HG02678 (cell line): Measurements from ENCODE around the gene ACSF3.
"Not testable (repeated sequence)": the region's sequence is repeated elsewhere in the genome, so short reads cannot be mapped to it uniquely, and the experiment has no call there.

ENCODE experiments used
- ATAC-seq: cut with Tn5 transposase; IDR thresholded peaks from one replicate; pipeline ENCODE4 v1.9.1; 2021; ENCODE audit warnings: mild to moderate bottlenecking, moderate library complexity; ENCODE audit not compliant: unreplicated experiment

Gene ACSF3

DNA sequence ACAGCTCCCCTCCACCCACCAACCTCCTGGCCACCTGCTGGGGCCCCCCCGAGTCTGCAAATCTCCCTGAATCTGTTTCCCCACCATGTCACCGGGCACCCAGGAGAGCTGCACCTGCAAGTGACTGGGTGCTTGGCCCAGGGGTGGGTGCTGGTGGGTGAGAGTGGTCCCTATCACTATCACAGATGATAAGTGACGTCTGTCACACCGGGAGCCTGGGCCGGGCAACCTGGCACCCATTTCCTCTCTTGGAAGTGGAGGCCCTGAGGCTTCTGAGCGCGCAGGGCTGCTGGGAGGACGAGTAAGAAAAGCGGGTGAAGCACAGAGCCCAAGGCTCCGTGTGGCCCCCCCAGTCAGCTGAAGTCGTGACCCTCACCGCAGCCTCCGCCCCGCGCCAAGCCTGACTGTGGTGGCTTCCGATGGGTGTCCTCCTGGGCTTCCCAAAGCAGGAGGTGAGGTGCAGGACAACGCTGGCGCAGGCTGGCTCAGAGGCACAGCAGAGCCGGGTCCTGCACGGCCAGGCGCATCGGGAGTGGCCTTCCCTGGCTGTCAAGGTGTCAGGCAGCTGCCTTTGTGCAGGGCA is 21.0 kb upstream of the ACSF3 start:
- ATAC-seq, result no peak

GRCh38 chr16:89073346-89074071 is 20.1 kb upstream of the ACSF3 start:
- ATAC-seq, result no peak

GRCh38 chr16:89074072-89074674 is 19.5 kb upstream of the ACSF3 start:
- not testable (repeated sequence) for ATAC-seq

DNA sequence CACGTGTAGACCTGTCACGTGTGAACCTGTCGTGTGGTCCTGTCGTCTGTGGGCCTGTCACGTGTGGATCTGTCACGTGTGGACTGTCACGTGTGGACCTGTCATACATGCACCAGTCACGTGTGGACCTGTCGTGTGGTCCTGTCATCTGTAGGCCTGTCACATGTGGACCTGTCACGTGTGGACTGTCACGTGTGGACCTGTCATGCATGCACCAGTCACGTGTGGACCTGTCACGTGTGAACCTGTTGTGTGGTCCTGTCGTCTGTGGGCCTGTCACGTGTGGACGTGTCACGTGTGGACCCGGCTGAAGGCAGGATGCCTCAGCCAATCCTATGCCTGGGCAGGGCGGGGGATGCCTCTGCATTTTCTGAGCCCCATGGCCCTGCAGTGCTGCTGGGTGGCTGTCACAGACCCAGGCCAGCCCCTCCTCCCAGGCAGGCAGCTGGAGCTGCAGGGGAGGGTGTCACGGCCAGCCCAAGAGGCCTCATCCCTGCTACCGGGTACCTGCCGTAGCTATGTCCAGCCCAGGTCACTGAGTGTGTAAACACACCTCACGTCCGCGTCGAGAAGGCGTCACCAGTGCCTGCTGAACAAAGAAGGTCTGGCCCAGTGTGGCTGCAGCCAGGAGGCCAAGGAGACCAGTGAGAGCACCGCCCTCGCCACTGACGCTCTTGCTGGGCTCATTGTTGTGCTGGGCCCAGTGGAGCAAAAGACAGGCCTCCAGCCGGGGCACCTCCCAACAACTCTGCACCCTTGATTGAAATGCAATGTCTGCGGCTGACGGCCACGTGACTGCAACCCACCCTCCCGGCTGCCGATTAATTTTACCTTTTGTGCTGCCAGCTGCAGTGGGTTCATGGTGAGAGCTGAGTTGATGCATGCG is 18.6 kb upstream of the ACSF3 start:
- no peak for ATAC-seq

GRCh38 chr16:89076159-89076558 is 17.5 kb upstream of the ACSF3 start:
- ATAC-seq, result no peak

- ATAC-seq, result no peak
These were observed 16.6 kb upstream of the ACSF3 start for GRCh38 chr16:89077076-89077475.

- ATAC-seq, result no peak
These were observed 15.5 kb upstream of the ACSF3 start for GRCh38 chr16:89078172-89078571.

DNA sequence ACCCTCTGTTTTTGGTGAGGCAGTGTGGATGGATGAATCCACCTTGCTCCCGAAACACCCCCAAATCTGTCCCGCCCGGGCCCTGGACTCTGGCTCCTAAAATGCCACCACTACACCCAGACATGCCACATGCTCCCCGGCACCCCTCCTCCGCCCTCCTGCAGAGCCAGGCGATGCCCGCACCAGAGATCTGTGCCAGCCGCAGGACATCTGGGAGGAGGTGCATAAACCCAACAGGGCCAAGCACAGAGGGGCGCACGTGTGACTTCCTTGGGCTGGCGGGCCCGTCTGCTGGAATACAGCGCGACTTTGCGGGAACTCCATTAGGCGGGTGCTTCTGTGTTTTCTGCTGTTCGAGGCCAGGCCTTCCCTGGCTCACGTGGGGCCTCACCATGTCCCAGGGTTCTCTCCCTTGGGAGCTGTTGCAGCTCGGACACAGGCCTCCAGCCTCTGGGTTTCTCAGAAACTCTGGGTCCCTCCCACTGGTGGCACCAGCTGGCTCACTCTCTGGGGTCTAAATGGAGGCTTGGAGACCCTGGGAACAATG is 14.1 kb upstream of the ACSF3 start:
- ATAC-seq, result no peak

GRCh38 chr16:89080196-89080853 is 13.3 kb upstream of the ACSF3 start:
- no peak for ATAC-seq

- ATAC-seq, result no peak
These were observed 12.1 kb upstream of the ACSF3 start for GRCh38 chr16:89081556-89081955.

- ATAC-seq, result no peak
These were observed 9.2 kb upstream of the ACSF3 start for GRCh38 chr16:89084411-89084810.

DNA sequence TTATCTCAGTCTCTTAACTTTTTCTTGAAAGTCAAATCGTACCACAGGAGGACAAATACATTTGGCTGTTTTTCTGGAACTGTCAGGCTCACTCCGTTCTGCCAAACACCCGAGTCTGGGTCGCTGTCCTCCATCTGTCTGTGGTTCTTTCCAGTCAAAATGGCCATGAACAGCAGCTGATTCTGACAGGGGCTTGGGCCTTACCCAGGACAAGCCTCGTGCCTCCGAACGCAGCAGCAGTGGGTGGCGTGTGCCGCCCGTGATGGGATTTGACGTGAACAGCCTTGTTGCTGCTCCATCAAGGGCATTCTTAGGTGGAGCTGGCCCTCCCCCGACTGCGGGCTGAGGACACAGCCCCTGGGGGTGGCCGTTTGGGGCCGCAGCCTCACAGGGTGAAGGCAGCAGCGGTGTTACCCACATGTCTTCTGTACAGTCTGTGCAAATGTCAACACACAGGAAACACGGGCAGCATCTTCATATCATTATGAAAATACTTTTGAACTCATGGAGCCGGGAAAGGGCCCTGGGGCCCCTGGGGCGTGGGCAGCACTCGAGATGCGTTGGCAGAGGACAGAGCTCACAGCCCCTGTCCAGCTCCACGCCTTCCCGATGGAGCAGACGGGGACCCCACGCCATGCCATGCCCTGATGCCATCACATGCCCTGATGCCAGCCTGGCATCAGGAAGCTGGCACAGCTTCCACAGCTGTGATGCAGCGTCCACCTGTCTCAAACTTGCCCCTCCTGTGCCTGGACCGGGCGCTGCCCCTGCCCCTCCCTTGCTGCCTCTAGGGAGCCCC is 8.6 kb upstream of the ACSF3 start:
- no peak for ATAC-seq

GRCh38 chr16:89085755-89086154 is 7.9 kb upstream of the ACSF3 start:
- ATAC-seq, result no peak

GRCh38 chr16:89087922-89088497 is 5.6 kb upstream of the ACSF3 start:
- no peak for ATAC-seq

DNA sequence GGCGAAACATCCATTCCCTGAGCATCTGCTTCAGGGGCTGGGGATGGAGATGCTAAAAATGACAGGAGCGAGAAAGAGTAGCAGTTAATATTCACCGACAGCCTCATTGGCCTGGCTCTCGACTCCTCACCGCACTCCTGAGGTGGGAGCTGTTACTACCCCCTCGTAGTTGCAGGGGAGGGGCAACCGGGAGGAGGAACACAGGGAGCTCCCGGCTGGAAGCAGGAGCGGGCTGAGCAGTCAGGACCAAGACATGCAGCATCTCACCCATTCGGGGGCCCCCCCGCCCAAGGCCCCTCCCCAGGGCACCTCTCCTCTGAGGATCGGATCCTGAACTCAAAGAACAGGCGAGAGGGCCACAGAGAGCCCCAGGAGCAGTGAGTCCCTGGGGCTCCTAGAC is 4.5 kb upstream of the ACSF3 start:
- ATAC-seq, result no peak

GRCh38 chr16:89090182-89090630 is 3.4 kb upstream of the ACSF3 start:
- ATAC-seq, result no peak

DNA sequence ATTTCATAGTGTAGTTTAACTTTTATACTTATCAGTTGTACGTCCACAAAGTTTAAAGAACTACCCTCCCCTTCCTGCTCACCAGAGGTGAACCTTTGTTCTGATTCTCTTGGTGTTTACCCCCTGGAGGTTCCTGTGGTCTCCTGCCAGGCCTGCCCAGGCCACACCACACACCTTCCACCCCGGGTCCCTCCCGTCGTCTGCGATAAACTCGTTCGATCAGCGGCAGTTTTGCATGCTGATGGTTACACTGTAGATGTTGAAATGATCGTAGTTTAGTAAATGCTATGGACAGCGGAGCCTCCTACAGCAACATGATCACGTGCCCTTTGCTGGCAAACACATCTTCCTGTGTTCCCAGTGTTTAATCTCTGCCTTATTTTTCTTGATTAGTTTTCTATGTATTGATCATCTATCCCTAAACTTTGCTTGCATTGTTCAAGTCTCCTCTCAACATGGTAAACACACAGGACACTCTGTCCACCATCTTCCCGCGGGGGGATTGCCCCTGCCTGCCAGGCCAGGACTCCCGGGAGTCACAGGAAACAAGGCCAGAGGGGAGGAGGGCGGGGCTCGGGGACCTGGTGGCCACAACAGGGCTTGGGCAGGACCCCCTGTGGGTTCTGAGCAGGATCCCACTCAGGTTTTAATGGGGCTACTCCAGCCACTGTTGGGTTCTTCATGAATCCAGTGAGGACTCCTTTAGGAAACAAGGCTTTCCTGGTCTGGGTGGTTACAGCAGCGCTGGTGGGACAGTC is 2.8 kb upstream of the ACSF3 start:
- no peak for ATAC-seq

GRCh38 chr16:89092013-89092412 is 1.6 kb upstream of the ACSF3 start:
- ATAC-seq, result no peak

GRCh38 chr16:89093252-89093601 is 425 bp upstream of the ACSF3 start:
- ATAC-seq, result not testable (repeated sequence)
